IPS-NIHi11 (cell line): Measurements from ENCODE around the gene PALLD.

Source experiments
- DNase-seq: peaks from one replicate; pipeline ENCODE4 v3.0.0; 2012; ENCODE audit warnings: mixed read lengths, low spot score

PALLD gene

DNA sequence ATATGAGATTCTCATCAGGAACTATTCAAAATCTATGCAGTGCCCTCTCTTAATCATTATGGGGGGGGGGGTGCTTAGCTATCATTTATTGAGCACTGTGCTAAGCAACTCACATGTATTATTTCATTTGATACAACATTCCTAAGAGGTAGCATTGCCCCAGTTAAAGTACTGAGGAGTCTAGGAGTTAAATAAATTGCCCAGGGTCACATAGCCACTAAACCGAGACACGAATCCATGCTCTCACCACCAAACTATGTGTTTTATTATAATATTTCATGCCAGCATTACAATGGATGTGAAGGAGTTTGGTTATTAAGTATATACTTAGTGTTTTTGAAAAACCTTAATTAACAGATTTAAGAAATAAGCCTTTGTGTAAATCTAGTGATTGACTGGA is 381.8 kb downstream of the PALLD start:
- no peak for DNase-seq

DNA sequence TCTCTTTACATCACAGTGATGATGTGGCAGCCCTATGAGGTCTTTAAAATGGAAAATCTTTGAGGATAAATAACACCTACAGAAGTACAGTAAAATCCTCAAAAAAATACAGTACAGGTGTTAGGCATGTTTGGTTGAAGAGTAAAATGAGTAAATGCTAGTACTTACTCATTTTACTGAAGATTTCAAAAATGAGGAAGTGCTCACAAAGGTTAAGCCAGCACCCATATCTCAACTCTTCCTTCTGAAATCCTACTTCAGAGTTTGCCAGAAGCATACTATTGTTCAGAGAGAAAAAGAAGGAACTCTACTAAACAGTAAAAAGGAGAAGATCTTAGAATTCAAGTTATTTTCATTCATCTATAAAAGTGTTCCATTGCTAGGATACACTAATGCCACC is 382.3 kb downstream of the PALLD start:
- no peak for DNase-seq

- no peak for DNase-seq
Observed at GRCh38 chr4:168880072-168880675, 383.3 kb downstream of the PALLD start.

DNA sequence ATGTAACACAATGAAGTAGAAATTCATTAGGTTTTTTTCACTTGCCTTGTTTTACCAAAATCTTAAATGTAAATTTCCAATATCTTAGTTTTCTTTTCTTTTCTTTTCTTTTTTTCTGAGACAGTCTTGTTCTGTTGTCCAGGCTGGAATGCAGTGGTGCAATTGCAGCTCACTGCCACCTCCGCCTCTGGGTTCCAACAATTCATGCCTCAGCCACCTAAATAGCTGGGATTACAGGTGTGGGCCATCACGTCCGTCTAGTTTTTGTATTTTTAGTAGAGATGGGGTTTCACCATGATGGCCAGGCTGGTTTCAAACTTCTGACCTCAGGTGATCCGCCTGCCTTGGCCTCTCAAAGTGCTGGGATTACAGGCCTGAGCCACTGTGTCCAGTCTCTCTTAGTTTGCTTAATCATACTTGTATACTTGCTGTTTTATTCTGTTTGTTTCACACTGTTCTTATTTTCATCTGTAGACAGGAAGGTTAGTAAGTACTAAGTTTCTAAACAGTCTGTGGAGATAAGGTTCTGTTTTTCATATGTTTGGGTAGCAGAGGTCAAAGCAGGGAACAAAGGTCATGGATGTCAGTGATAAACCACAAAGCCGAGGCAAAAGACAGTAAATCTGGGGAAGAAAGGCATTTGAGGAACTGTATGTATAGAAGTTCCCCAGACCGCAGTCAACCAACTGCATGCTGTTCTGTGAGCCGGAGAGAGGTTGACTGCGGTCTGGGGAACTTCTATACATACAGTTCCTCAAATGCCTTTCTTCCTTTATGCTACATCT is 384.2 kb downstream of the PALLD start:
- DNase-seq: no peak

DNA sequence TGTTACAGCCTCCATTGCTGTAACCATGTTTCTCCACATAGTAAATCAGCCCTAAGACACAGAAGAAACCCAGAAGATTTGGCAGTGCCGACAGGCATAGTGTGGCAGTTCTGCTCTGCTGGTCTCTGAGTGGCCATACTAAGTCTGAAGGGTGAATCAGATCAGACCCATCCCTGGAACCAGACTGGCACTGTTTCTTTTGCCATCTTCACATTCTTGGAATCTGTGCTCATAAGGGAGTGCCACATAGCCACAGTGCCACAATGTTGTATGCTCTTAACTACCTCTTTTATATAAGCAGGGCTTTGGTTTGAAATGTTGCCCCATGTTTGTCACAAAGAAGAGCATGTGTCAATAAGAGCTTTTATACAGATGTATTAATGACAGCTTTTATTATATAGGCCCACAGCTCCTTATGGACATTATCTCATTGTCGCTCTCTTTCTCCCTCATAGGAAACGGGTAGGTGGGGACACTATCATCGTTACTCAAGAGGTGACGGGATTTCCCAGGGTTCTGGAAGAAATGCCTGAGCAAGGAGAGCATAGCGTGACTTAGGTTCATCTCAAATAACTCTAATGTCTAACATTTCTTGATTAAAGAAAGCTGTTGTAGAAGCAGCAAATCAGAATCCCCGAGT is 385.0 kb downstream of the PALLD start:
- DNase-seq: no peak

DNA sequence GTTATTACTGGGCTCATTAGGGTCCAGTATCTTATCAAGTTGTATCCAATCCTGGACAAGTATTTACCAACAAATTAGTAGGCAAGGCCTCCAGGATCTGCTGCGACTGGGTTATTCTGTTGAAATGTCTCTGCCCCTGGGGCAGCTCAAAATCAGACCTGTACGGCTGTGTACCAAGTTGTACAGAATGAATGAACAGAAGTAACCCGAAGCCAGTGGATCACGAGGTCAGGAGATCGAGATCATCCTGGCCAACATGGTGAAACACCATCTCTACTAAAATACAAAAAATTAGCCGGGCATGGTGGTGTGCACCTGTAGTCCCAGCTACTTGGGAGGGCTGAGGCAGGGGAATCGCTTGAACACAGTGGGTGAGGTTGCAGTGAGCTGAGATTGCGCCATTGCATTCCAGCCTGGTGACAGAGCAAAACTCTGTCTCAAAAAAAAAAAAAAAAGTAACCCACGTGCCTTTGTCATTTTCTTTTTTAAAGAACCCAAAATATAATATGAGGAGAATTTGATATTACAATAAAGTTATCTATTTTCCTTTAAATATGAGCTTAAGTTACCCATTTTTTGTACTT is 385.9 kb downstream of the PALLD start:
- DNase-seq: no peak

- DNase-seq: no peak
Observed at GRCh38 chr4:168883513-168883912, 386.7 kb downstream of the PALLD start.

GRCh38 chr4:168884251-168885124 is 387.6 kb downstream of the PALLD start:
- DNase-seq: no peak

DNA sequence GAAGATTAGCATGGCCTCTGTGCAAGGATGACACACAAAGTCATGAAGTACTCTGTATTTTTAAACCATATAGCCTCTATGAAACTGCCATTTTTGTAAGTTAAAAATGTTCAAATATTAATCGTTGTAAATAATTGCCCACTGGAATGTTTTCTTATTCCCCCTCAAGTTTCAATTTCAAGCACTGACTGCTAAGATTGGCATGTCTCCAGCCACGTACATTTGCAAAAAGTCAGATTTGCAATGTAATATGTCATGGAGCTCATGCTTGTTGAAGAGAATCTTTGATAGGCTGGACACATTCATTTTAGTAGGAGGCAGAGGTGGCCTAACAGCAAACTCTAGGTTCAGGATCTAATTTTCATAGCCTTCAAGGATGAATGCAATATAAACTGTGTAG is 388.5 kb downstream of the PALLD start:
- DNase-seq: no peak

DNA sequence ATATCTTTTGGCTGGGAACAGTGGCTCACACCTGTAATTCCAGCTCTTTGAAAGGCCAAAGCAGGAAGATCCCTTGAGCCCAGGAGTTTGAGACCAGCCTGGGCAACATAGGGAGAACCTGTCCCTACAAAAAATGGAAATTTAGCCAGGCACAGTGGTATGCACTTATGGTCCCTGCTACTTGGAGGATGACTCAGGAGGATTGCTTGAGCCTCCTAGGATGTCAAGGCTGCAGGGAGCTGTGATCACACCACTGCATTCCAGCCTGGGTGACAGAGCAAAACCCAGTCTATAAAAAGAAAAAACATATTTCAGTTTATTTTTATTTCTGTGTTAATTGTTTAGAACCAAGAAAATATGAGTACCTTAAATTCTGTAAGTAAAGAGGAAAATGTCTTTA is 389.5 kb downstream of the PALLD start:
- DNase-seq: no peak

DNA sequence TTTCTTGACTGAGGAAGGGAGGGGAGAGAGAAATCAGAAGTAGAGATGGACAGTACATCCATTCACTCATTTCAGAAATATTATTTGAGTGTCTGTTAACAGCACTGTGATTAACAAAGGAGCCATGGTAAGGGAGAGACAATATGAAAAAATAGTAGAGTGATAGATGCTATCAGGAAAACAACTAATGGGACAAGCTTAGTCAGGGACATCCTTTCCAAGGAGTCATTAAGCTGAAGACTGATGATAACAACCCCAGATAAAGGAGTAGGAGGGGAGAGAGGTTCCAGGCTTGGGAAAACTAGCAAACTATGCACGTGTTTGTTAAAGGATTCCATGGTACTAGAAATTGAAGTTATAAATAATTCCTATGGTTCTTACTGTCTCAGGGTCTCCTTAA is 391.0 kb downstream of the PALLD start:
- no peak for DNase-seq

- DNase-seq: no peak
Observed at GRCh38 chr4:168888715-168889215, 391.9 kb downstream of the PALLD start.

DNA sequence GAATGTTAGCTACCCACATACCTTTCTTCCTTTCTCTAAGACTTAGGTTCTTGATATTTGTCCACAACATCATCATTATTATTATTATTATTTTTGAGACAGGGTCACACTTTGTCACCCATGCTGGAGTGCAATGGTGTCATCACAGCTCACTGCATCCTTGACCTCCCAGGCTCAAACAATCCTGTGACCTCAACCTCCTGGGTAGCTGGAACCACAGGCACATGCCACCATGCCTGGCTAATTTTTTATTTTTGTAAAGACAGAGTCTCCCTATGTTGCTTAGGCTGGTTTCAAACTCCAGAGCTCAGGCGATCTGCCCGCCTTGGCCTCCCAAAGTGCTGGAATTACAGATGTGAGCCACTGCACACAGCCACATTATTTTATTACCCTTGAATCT is 394.2 kb downstream of the PALLD start:
- no peak for DNase-seq

DNA sequence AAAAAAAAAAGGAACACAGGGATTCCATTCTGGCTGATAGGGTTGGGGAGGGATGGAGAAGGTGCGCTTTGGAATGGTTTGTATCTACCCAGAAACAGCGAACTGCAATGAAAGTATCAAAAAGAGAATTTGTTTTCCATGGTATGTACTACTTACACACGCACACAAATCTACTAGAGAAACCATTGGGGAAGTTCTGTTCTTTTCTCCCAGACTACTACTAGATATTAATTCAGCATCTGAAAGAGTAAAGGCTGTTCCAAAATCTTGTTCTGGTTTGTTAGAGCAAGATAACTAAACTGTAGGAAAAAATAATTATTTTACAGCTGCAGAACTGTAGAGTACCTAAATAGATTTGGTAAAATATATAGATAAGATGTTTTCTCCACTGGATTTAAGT is 394.8 kb downstream of the PALLD start:
- no peak for DNase-seq

GRCh38 chr4:168892475-168892874 is 395.6 kb downstream of the PALLD start:
- DNase-seq: no peak

DNA sequence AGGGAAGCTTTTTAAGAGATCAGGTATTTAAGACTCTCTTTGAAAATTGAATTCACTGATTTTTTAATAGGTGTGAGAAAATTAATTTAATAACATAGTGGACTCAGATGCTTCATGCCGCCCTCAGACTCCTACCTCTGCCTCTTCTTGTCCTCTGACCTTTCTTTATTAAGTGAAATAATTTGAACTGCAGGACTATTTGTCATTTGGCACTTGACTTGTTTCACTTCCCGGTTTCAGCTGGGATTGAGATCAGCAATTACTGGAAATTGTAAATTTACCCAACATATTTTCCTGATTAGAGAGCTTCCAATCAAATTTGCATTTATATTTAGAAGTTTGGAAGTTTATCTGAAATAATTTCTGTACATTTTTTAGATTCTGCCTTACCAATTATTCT is 396.4 kb downstream of the PALLD start:
- DNase-seq: no peak

DNA sequence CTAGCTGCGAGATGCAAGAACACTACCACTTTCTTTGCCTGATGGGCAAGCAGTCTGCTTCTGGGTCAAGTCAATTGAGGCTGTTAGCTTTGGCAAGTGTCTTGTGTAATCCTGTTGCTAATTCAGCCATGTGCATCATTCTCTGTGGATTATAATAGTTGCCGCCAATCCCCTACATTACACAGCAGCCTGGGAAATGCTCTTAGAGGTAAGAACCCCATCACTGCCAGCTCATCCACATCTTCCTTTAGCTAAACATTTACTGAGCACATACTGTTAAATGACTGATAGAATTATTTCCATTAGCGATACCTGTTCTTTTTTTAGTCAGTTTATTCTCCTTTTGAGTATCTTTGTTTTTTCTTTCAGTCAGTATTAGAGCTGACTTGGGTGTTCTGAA is 397.0 kb downstream of the PALLD start:
- no peak for DNase-seq

DNA sequence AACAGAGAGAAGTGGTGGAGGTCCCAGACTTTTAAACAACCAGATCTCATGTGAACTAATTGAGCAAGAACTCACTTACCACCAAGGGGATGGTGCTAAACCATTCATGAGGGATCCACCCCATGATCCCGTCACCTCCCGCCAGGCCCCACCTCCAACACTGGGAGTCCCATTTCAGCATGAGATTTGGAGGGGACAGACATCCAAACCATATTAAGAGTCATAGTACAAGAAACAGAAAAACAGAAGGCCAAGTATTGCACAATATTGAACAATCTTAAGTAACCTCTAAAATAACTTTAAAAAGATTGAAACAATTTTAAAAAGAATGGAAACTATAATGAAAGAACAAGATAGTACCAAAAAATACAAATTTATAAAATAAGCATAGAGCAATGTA is 403.2 kb downstream of the PALLD start:
- no peak for DNase-seq

DNA sequence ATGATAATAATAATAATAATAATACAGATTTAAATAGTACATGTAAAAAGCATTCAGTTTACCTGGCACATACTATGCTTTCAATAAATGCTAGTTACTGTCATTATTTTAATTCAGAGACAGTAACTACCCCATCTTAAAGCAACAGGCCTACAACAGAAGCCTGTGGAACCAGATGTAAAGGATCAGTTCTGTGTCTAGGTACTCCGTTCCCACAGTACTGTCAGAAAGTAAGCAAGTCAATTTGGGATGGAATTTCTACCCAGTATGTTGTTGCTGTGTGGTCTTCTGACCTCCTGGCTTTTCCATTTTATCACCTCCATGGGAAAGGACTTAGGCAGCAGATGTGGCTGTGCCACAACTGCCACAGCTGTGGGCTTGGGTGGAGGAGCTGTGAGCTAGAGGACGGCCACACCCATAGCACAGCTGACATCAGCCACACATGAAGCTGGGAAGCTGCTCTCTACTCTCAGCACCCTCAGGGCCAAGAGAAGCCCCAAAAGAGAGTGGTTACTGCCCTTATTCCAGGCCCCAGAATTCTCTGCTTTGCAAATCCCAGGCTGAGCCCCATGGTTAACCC is 410.4 kb downstream of the PALLD start:
- DNase-seq: no peak

GRCh38 chr4:168908093-168908492 is 411.2 kb downstream of the PALLD start:
- no peak for DNase-seq

DNA sequence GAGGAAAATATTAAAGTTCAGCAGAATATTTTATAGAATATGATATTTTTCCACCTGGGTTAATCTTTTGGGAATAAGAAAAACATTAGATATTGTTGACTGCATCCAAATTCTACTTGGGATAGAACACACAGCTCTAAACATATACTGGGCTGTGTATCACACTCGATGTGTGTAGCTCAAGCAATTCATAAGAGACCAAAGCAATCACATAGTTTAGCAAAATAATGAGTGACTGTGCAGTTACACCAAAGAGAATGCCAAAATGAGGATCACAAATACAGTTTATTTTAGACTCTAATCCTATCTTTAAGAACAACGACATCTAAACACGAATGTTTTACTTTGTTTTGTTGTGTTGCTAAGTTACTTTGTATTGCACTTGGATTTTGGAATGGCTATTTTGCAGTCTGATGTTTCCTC is 412.0 kb downstream of the PALLD start:
- DNase-seq: no peak

DNA sequence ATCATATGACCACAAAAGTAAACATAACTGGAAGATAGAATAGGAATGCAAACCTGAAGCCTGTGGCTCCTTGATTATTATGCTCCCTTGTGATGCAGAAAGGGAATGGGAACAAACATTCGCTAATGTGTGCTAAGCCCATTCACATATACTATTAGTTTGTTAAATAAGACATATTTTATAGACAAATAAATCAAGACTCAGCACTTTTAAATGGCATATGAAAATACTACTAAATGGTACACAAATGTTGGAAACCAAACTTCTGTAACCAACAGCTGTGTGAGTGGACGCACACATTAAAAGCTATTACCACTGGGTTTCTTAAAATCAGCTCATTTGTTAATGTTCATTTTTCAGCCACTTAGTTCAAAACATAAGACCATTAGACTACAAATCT is 417.2 kb downstream of the PALLD start:
- no peak for DNase-seq
